DND-41 (cell line): Measurements from ENCODE around the gene VCP.

ENCODE experiments used
- CTCF ChIP-seq: IDR thresholded peaks from 2 replicates; pipeline ENCODE4 v1.5.1; 2012; ENCODE audit warnings: borderline replicate concordance, low read length, moderate library complexity, mild to moderate bottlenecking; ENCODE audit not compliant: poor library complexity, severe bottlenecking; ENCODE audit errors: extremely low read depth
- EZH2 ChIP-seq: IDR thresholded peaks from 3 replicates; pipeline ENCODE4 v1.6.1; 2012; ENCODE audit warnings: borderline replicate concordance, low read depth, mild to moderate bottlenecking, moderate library complexity, low read length, inconsistent platforms; ENCODE audit not compliant: severe bottlenecking

- no peak for TF ChIP-seq CTCF
- TF ChIP-seq EZH2 = no peak
These were observed 42.6 kb downstream of the VCP start for GRCh38 chr9:35029852-35030251.
